ENCODE results near the gene ST7. TPM values are rescaled to one million over a fixed set of nuclear protein-coding genes. Genes with fewer than 3 reads are reported as not detected.

Gene ST7
- total RNA-seq, 1 experiment from 2014 or later, result 12.4 TPM

- Mint-ChIP-seq H3K36me3 (peaks cover 9% of the 10 kb centered on the region; the same call in 1 of the 2 replicates), H3K27ac (no peak overlapping the region), H3K4me1 (no peaks in the 10 kb centered on the region), H3K4me3 (no peak overlapping the region), H3K9me3 (peaks cover 14% of the 10 kb centered on the region), H3K27me3 (ENCODE audit: low read depth) (no peaks in the 10 kb centered on the region; the same call in 1 of the 2 replicates)
- CTCF ChIA-PET, result no interaction called here
- POLR2A ChIA-PET, result no interaction called here
- TF ChIP-seq IRF1 (CRISPR knock-in tag; IDR thresholded peaks at IDR 0.05) (no peak), ZNF281 (CRISPR knock-in tag; IDR thresholded peaks at IDR 0.05) (no peak), PRRX2 (CRISPR knock-in tag; IDR thresholded peaks at IDR 0.05) (no peak), ZBTB43 (CRISPR knock-in tag; IDR thresholded peaks at IDR 0.05) (no peak), ARID4B (CRISPR knock-in tag; IDR thresholded peaks at IDR 0.05; ENCODE audit: borderline replicate concordance) (no peak), SOX15 (CRISPR knock-in tag; IDR thresholded peaks at IDR 0.05) (no peak), GABPB1 (CRISPR knock-in tag; IDR thresholded peaks at IDR 0.05) (no peak), ATF3 (CRISPR knock-in tag; conservative IDR thresholded peaks at IDR 0.05) (no peak), CDX4 (CRISPR knock-in tag; IDR thresholded peaks at IDR 0.05; ENCODE audit: borderline replicate concordance) (no peak), RORB (CRISPR knock-in tag; IDR thresholded peaks at IDR 0.05) (no peak), MAX (CRISPR knock-in tag; IDR thresholded peaks at IDR 0.05) (no peak), MLX (CRISPR knock-in tag; IDR thresholded peaks at IDR 0.05) (no peak), JAZF1 (CRISPR knock-in tag; IDR thresholded peaks at IDR 0.05) (no peak), ZMAT4 (CRISPR knock-in tag; IDR thresholded peaks at IDR 0.05) (no peak)
- DNase-seq (ENCODE audit: low spot score), result no peak
- ATAC-seq, result no peak
Observed at GRCh38 chr7:117250245-117250644, 296.9 kb downstream of the ST7 start.

Measured in WTC11 (cell line).